Measurements from ENCODE around the gene NYAP2. TPM values are rescaled to one million over a fixed set of nuclear protein-coding genes. Genes with fewer than 3 reads are reported as not detected.
A peak's percentile ranks its signal among the peaks of the same experiment; 100 is the strongest.

NYAP2 gene
- total RNA-seq, 1 experiment from 2014 or later = not detected

- DNase-seq (ENCODE audit: low read depth) = no peak
These were observed 79.9 kb downstream of the NYAP2 start for GRCh38 chr2:225479386-225479785.

- DNase-seq (ENCODE audit: low read depth) = no peak
These were observed 85.2 kb downstream of the NYAP2 start for GRCh38 chr2:225484751-225485150.

GRCh38 chr2:225486236-225486635 lies 86.7 kb downstream of the NYAP2 start:
- DNase-seq (ENCODE audit: low read depth) = no peak

GRCh38 chr2:225487878-225488416 lies 88.4 kb downstream of the NYAP2 start:
- DNase-seq (ENCODE audit: low read depth) = no peak

GRCh38 chr2:225488743-225489142 lies 89.2 kb downstream of the NYAP2 start:
- no peak for DNase-seq (ENCODE audit: low read depth)

GRCh38 chr2:225493420-225494099 lies 94.0 kb downstream of the NYAP2 start:
- DNase-seq (ENCODE audit: low read depth) = no peak

- no peak for DNase-seq (ENCODE audit: low read depth)
These were observed 94.6 kb downstream of the NYAP2 start for GRCh38 chr2:225494100-225494459.

- no peak for DNase-seq (ENCODE audit: low read depth)
These were observed 96.2 kb downstream of the NYAP2 start for GRCh38 chr2:225495706-225496105.

GRCh38 chr2:225496568-225496967 lies 97.1 kb downstream of the NYAP2 start:
- DNase-seq (ENCODE audit: low read depth) = no peak

GRCh38 chr2:225497166-225497565 lies 97.7 kb downstream of the NYAP2 start:
- DNase-seq (ENCODE audit: low read depth) = no peak

- DNase-seq (ENCODE audit: low read depth) = no peak
These were observed 101.5 kb downstream of the NYAP2 start for GRCh38 chr2:225501022-225501421.

GRCh38 chr2:225502971-225503370 lies 103.5 kb downstream of the NYAP2 start:
- no peak for DNase-seq (ENCODE audit: low read depth)

GRCh38 chr2:225510796-225511195 lies 111.3 kb downstream of the NYAP2 start:
- no peak for DNase-seq (ENCODE audit: low read depth)

GRCh38 chr2:225512469-225512868 lies 113.0 kb downstream of the NYAP2 start:
- no peak for DNase-seq (ENCODE audit: low read depth)

- peak; percentile 7 for DNase-seq (ENCODE audit: low read depth)
These were observed 113.5 kb downstream of the NYAP2 start for GRCh38 chr2:225512876-225513540.

GRCh38 chr2:225515033-225515432 lies 115.5 kb downstream of the NYAP2 start:
- no peak for DNase-seq (ENCODE audit: low read depth)

GRCh38 chr2:225526760-225527390 lies 127.4 kb downstream of the NYAP2 start:
- no peak for DNase-seq (ENCODE audit: low read depth)

- DNase-seq (ENCODE audit: low read depth) = no peak
These were observed 132.0 kb downstream of the NYAP2 start for GRCh38 chr2:225531559-225531958.

- DNase-seq (ENCODE audit: low read depth) = no peak
These were observed 132.6 kb downstream of the NYAP2 start for GRCh38 chr2:225532096-225532495.

- DNase-seq (ENCODE audit: low read depth) = no peak
These were observed 134.5 kb downstream of the NYAP2 start for GRCh38 chr2:225534037-225534436.

GRCh38 chr2:225534697-225535096 lies 135.2 kb downstream of the NYAP2 start:
- peak; percentile 1 for DNase-seq (ENCODE audit: low read depth)

GRCh38 chr2:225536036-225536435 lies 136.5 kb downstream of the NYAP2 start:
- DNase-seq (ENCODE audit: low read depth) = no peak

- no peak for DNase-seq (ENCODE audit: low read depth)
These were observed 144.1 kb downstream of the NYAP2 start for GRCh38 chr2:225543626-225544025.

Measured in LHCN-M2 (cell line).